Neural progenitor cell (in vitro differentiated cells): ENCODE measurements around the gene ELL.

Experiments
- EZH2 ChIP-seq: fragments of 200-600 bp; sonication (generic); IDR thresholded peaks from 2 replicates; pipeline ENCODE4 v1.6.1; 2017; ENCODE audit warnings: antibody characterized with exemption, mild to moderate bottlenecking, moderate library complexity
- EZH2phosphoT487 ChIP-seq: fragments of 200-600 bp; sonication (generic); IDR thresholded peaks from 2 replicates; pipeline ENCODE4 v1.6.1; 2017; ENCODE audit warnings: antibody characterized with exemption
- TF ChIP-seq, protein P1 (sequence below): fragments of 200-600 bp; sonication (generic); IDR thresholded peaks from 2 replicates; pipeline ENCODE4 v1.5.1; 2017; ENCODE audit warnings: antibody characterized with exemption, mild to moderate bottlenecking

DNA sequence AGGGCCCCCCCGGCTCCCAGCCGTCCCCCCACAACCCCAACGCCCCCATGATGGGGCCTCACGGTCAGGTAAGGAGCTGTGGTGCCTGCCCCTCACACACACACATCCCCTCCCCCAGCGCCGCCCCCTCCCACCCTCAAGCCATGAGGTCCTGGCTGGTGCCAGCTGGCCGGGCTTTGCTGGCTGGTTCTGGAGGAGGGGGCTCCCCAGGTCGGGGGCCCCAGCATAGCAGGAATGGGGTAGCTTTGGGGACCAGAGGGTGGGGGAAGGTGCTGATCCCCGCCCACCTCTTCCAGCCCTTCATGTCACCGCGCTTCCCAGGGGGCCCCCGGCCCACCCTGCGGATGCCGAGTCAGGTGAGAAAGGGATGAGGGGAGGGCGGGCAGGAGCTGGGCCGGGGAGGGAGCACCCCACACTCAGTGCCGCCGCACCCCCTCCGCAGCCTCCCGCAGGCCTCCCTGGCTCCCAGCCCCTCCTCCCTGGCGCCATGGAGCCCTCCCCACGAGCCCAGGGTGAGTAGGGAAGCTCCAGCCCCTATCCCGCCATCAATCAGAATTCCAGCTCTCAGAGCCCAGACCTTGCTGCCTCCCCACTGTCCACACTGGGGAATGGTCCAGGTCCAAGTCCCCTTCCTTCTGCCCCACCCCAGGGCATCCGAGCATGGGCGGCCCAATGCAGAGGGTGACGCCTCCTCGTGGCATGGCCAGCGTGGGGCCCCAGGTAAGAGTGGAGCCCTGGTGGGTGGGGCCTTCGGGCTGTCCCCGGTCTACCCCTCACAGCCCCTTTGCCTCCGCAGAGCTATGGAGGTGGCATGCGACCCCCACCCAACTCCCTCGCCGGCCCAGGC lies 90.3 kb downstream of the ELL start:
- TF ChIP-seq, protein P1, sequence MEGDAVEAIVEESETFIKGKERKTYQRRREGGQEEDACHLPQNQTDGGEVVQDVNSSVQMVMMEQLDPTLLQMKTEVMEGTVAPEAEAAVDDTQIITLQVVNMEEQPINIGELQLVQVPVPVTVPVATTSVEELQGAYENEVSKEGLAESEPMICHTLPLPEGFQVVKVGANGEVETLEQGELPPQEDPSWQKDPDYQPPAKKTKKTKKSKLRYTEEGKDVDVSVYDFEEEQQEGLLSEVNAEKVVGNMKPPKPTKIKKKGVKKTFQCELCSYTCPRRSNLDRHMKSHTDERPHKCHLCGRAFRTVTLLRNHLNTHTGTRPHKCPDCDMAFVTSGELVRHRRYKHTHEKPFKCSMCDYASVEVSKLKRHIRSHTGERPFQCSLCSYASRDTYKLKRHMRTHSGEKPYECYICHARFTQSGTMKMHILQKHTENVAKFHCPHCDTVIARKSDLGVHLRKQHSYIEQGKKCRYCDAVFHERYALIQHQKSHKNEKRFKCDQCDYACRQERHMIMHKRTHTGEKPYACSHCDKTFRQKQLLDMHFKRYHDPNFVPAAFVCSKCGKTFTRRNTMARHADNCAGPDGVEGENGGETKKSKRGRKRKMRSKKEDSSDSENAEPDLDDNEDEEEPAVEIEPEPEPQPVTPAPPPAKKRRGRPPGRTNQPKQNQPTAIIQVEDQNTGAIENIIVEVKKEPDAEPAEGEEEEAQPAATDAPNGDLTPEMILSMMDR: no peak
- TF ChIP-seq EZH2 (no peak), EZH2phosphoT487 (no peak)
